Lung (tissue), 12 donors: ENCODE measurements around the gene TRIM54. TPM values are rescaled to one million over a fixed set of nuclear protein-coding genes. Genes with fewer than 3 reads are reported as not detected.

Source experiments
- ATAC-seq: fragments of 200-7000 bp; cut with Tn5 transposase; one replicate; pipeline ENCODE4 v1.9.1; 2020; ENCODE audit warnings: moderate number of reproducible peaks; ENCODE audit not compliant: insufficient read depth, low FRiP score
- DNase-seq, 3 donors: peaks; one replicate each; pipeline ENCODE4 v3.0.0-alpha.2; 2013 to 2017
- H3K27ac ChIP-seq, 2 donors: one replicate each; pipeline ENCODE4 v1.5.1; 2013; ENCODE audit warnings: mild to moderate bottlenecking in 2 of 2, moderate library complexity in 2 of 2, control low read depth in 1 of 2, inconsistent platforms in 1 of 2, low read depth in 1 of 2, low read length in 1 of 2
- H3K27me3 ChIP-seq, 3 donors: one replicate each; pipeline ENCODE4 v1.5.1; 2013; ENCODE audit warnings: low read length in 2 of 3; ENCODE audit not compliant: control insufficient read depth in 3 of 3, insufficient read depth in 3 of 3
- H3K36me3 ChIP-seq, 4 donors: one replicate each; pipeline ENCODE4 v1.5.1; 2013; ENCODE audit warnings: low read length in 4 of 4, mild to moderate bottlenecking in 1 of 4, moderate library complexity in 1 of 4; ENCODE audit not compliant: control insufficient read depth in 4 of 4, insufficient read depth in 4 of 4
- H3K4me1 ChIP-seq, 5 donors: one replicate each; pipeline ENCODE4 v1.5.1; 2013; ENCODE audit warnings: low read length in 5 of 5, mild to moderate bottlenecking in 2 of 5, moderate library complexity in 1 of 5; ENCODE audit not compliant: control insufficient read depth in 5 of 5, insufficient read depth in 5 of 5
- H3K4me3 ChIP-seq: one replicate; pipeline ENCODE4 v1.5.1; 2013; ENCODE audit warnings: mild to moderate bottlenecking, control low read depth, moderate library complexity
- H3K9ac ChIP-seq, 2 donors: one replicate each; pipeline ENCODE4 v1.5.1; 2013; ENCODE audit warnings: low read length in 2 of 2, control low read depth in 1 of 2; ENCODE audit not compliant: insufficient read depth in 1 of 2
- H3K9me3 ChIP-seq, 4 donors: one replicate each; pipeline ENCODE4 v1.5.1; 2013; ENCODE audit warnings: low read length in 3 of 4, mild to moderate bottlenecking in 1 of 4, moderate library complexity in 1 of 4; ENCODE audit not compliant: control insufficient read depth in 4 of 4, insufficient read depth in 3 of 4
- CTCF ChIP-seq: IDR thresholded peaks from 2 replicates; pipeline ENCODE4 v1.5.1; 2012; ENCODE audit warnings: mild to moderate bottlenecking; ENCODE audit errors: control extremely low read depth, extremely low read depth
- WGBS, 2 donors: extraction: QIAGEN DNeasy Blood & Tissue Kit; methylation state at CpG; one replicate each; pipeline ENCODE4 v1.1.7; 2013; 5-methylcytosine and 5-hydroxymethylcytosine counted together
- polyA plus RNA-seq, 2 donors: library from polyadenylated mRNA; stranded (reverse); fragments of 200-250 nt; gene quantifications; one replicate each; pipeline ENCODE4 v1.2.1, GENCODE V29; 2013
- total RNA-seq, 2 donors: library from RNA; depleted of rRNA in 1 of 2; stranded (reverse); fragments of >200 nt in 1 of 2; gene quantifications; one replicate each; pipeline ENCODE4 v1.2.1, GENCODE V29; 2014 to 2021
- donor health status: control.
- donor health status: control.
- donor health status: Bipolar disorder and iron deficiency.
- donor health status: healthy.
- donor health status: DM: yes; HTN: yes; CAD: no.

Gene TRIM54
- total and polyA plus RNA-seq, 4 donors, result 0.09 to 0.48 (median 0.13) TPM

- Histone ChIP-seq H3K9me3 (no peaks in the 10 kb centered on the region), H3K27me3 (no peaks in the 10 kb centered on the region), H3K4me3 (no peak overlapping the region), H3K27ac (no peak overlapping the region), H3K9ac (no peak overlapping the region), H3K4me1 (no peaks in the 10 kb centered on the region), H3K36me3 (peaks cover 30 to 55% (median 36%) of the 10 kb centered on the region in 4 donors)
- DNase-seq (no peak), ATAC-seq (no peak)
- no peak for TF ChIP-seq CTCF
- 85 to 90% methylated on average over 3 of the region's 3 CpGs for WGBS, 2 donors
These were observed 53.1 kb downstream of the TRIM54 start for GRCh38 chr2:27335311-27335710.

- ATAC-seq, result no peak
- H3K4me3 ChIP-seq, result no peak overlapping the region
- H3K27me3 ChIP-seq, result no peaks in the 10 kb centered on the region
- no peaks in the 10 kb centered on the region for H3K9me3 ChIP-seq
- H3K36me3 ChIP-seq, result peaks cover 28 to 52% (median 36%) of the 10 kb centered on the region in 4 donors
- no peak overlapping the region for H3K27ac ChIP-seq
- no peak for DNase-seq
- no peak for TF ChIP-seq CTCF
- no peaks in the 10 kb centered on the region for H3K4me1 ChIP-seq
- no peak overlapping the region for H3K9ac ChIP-seq
- 95 to 96% methylated on average over 7 of the region's 7 CpGs for WGBS, 2 donors
These were observed 53.9 kb downstream of the TRIM54 start for GRCh38 chr2:27336173-27336572.

- TF ChIP-seq CTCF, result no peak
- no peak for ATAC-seq
- Histone ChIP-seq H3K27ac (no peak overlapping the region), H3K9ac (no peak overlapping the region), H3K4me1 (peaks cover 0 to 3% (median 0%) of the 10 kb centered on the region in 5 donors), H3K4me3 (no peak overlapping the region), H3K9me3 (no peaks in the 10 kb centered on the region), H3K27me3 (no peaks in the 10 kb centered on the region), H3K36me3 (peaks cover 0 to 2% (median 1%) of the 10 kb centered on the region in 4 donors)
- WGBS, 2 donors, result 94 to 95% methylated on average over 2 of the region's 2 CpGs
- no peak for DNase-seq
These were observed 65.4 kb downstream of the TRIM54 start for GRCh38 chr2:27347641-27348040.

GRCh38 chr2:27350106-27350693 lies 68.0 kb downstream of the TRIM54 start:
- H3K36me3 ChIP-seq, result peaks cover 0 to 5% (median 0%) of the 10 kb centered on the region in 4 donors
- H3K9me3 ChIP-seq, result no peaks in the 10 kb centered on the region
- TF ChIP-seq CTCF, result no peak
- H3K27ac ChIP-seq, result no peak overlapping the region
- 86 to 91% methylated on average over 7 of the region's 7 CpGs for WGBS, 2 donors
- H3K9ac ChIP-seq, result no peak overlapping the region
- H3K27me3 ChIP-seq, result no peaks in the 10 kb centered on the region
- ATAC-seq (no peak), DNase-seq (no peak)
- H3K4me1 ChIP-seq, result peaks cover 0 to 4% (median 0%) of the 10 kb centered on the region in 5 donors
- no peak overlapping the region for H3K4me3 ChIP-seq
